ENCODE results near the gene CLSTN2.

CLSTN2 gene

DNA sequence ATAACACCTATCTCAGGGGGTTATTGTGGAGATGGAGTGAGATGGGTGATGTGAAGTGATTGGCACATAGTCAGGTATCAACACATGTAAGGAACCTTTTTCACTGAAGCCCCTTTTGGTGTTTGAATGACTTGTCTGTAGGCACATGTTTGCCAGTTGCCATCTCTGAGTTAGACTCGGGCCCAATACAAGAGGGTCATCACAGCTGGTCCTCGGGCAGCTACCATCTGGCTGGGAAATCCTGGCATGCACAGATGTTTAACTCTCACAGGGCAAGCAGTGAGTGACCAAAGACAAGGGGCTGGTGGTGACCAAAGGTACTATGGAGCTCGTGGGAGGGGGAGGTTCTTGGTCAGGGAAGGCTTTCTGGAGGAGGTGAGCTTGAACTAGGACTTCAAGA lies 118.8 kb downstream of the CLSTN2 start:
- DNase-seq (ENCODE audit: low spot score), result no peak

DNA sequence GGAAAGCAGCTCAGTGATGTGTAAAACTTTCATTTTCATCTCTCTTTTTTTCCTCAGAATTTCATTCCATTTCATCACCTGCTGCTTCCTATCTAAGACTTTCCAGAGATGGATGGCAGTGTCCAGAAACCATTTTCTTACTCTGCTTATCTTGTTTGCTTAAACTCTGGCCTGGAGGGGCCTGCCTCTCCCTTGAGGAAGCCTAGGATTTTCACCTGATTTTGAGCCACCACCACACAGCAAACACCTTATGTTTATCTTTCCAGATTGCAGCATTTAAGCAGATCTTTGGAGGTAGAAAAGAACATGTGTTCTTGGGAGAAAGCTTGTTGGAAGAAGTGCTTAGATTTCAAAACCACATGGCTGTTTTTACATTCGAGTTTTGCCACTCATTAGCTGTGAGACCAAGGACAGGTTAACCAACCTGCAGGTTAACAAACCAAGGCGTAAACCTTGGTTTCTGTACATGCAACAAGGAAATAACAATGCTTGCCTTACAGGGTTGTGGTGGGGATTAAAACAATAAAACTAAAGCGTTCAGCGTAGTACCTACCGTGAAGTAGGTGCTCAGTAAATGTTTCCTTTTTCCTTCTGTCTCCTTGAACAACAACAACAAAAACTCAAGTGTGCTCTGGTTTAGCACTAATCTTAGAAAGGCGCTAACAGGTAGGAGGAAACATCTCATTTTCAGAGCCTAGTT lies 120.3 kb downstream of the CLSTN2 start:
- no peak for DNase-seq (ENCODE audit: low spot score)

DNA sequence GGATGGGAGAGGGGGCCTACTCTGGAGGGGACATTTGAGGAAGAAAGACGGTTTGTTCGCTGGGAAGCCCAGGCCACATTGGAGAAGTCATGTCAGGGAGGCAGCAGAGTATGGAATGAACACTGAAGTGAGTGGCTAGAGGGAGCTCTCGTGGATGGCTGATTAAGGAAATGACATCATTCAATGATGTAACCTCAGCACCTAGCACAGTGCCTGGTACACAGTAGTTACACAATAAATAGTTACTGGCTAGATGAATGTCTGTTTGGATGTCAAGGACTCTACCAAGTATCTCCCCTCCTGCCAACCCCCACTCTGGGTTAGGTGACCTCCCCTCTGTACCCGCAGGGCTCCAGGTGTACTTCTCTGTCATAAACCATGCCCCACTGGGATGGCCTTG lies 121.1 kb downstream of the CLSTN2 start:
- no peak for DNase-seq (ENCODE audit: low spot score)

DNA sequence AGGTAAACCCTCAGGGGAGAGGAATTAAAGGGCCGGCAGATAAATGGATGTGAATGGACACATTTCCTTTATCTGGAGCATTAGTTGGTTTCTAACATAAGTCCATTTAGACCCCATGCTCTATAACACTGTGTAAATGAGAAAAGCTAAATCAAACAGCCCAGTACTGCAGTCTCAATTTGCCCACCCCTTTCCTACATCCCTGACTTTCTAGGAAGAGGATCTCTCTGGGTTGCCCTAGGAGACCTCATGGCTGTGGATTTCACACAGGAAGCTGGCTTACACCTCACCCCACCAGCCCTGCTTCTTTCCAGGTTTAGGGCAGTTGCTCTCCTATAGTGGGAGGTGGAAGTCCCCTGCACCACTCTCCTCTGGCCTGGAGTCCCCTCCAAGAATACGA lies 126.2 kb downstream of the CLSTN2 start:
- DNase-seq (ENCODE audit: low spot score), result no peak

DNA sequence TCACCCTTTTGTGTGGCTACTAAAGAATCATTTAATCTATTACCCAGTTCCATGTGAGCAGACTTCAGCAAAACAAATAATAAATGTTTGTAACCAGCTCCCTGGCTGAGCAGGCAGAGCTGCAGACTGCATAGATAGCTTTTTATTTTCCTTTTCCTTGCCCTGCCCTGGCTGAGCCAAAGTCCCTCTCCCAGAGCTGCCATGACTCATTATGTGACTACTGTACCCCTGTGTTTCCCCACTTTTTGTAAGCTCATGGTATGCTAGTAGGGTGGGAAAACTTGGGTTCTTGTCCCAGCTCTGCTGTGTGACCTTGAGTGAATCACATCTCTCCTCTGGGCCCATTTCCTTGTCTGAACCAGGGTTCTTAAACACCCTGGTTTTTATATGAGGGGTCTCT lies 127.5 kb downstream of the CLSTN2 start:
- DNase-seq (ENCODE audit: low spot score), result no peak

DNA sequence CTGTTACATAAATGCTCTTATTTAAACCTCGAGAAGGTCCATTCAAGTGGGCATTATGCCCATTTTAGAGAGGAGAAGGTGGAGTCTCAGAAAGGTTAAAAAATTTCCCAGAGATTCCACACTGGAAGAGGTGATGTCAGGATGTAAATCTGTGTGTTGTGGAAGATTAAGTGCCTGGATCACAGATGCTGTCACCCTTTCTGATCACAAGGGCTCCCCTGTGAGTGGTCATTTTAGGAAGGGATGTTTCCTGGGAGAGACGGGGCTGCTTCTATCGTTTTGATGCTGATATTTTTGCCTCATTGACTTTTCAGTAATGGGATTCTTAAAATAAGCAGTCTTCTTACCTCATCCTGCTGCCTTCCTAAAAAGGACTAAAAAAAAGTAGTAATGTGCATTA lies 132.5 kb downstream of the CLSTN2 start:
- DNase-seq (ENCODE audit: low spot score), result no peak

DNA sequence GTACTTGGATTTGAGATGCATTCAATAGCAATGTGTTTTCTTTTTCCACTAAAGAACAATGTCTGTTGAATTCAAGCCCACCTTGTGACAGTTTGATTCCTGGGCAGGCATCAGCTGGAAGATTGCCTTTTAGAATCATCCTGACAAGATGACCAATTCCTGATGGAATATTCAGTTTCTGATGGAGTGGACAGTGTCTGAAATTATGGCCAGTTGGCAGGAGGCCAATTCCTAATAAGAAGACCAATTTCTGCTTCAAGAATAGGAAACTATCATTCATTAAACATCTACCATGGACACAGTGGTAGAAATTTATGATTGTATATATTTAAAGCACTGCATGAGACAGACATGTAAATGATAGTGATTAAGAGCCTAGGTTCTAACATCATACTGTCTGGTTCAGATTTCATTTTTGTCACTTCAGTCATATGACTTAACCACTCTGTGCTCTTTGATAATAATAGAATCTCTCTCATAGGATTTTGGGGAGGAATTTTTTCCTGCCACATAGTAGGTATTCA lies 133.6 kb downstream of the CLSTN2 start:
- no peak for DNase-seq (ENCODE audit: low spot score)

DNA sequence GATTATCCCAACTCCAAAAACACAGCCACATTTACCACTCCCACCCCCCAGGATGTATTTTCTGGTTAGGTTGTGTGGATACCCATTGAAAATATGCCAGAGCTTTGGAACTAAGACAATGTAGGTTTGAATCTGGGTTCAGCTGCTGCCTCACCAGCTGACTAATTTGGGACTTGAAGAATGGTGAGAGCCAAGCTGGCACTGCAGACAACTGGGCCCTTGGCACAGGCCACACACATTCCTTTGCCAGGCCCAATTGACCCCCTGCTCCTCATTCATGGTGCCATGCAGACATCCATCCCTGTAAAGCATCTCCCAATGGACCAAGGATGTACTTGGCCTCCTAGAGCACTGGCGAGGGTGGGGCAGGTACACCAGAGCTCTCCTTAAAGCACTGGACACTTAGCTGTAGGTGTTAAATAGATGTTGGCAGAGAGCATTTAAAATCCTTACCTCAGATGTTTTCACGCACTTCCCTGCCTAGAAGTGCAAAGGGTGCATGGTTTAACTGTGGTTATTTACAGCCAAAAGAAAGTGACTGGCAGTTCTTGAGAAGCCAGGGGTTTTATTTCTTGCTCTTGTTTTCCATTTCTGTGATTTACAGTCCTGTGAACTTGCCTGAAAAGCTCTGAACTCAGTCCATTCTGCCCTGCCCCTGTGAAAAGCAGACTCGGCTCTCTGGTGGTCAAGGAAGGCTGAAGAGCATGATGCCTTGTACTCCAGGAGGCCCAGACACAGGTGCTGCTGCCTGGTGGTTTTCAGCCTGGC lies 138.5 kb downstream of the CLSTN2 start:
- DNase-seq (ENCODE audit: low spot score), result no peak

DNA sequence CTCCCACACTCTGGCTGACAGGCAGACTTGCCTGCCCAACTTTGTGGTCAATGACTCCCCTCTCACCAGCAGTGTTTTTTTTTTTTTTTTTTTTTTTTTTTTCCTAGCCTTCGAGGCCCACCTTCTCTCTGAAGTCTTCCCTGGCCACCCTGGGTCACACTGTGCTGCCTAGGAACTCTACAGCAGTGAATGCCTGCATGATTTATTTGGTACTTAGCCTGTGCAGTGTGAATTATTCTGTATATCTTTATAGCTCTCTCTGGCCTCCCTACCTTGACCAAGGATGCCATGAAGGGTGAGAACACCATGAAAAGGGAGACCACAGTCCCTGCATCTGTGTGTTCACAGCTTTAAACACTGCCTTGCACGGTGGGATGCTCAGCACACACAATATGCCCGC lies 141.6 kb downstream of the CLSTN2 start:
- DNase-seq (ENCODE audit: low spot score), result no peak

DNA sequence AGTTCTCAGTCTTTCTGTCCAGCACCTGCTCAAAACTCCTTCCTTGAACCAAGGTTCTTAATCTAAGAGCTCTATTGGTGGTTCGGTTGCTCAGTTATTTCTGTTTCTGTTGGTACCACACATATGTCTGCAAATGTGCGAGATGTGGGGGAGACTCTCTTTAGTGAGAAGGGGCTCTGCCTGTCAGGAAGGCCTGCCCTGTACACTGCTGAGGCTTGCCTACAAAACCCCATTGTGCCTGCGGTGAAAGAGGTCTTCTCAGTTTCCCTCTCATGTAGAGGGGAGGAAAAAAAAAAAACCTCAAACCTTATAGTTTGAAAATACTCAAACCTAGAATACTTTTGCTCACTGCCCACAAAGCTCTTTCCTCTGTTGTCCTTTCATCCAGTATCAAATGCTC lies 142.4 kb downstream of the CLSTN2 start:
- DNase-seq (ENCODE audit: low spot score), result no peak

DNA sequence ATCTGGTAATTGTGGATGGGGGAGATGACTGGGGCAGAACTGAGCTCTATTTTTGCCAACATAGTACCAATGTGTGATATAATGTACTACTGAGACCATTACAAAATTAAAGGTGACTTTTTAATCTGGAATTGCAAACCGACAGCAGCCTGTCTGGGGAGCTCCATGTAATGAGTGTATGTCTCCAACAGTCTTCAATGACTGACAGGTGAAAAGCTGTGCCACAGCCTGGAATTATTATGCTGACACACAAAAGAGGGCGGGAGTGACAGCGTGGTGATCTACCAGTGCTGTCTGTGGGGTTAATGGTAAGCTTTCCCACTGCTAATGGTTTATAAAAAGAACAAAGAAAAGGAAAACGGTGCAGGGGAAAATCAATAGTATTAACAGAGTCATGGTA lies 143.4 kb downstream of the CLSTN2 start:
- DNase-seq (ENCODE audit: low spot score), result no peak

DNA sequence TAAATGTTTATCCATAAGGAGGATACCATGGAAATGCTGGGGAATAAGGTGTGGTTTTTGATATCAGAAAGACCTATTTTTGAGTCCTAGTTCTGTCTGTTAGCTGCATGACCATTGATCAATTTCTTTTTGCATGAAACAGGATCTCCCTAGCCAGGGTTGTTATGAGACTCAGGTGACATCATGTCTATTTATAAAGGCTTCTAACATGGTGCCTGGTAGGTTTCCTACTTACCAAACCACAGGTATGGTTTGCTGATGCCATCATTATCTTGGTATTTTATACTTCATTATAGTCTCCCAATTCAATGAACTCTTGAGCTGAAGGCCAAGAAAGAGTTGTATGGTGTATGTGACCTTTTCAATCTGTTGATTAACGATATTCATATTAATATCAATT lies 144.0 kb downstream of the CLSTN2 start:
- DNase-seq (ENCODE audit: low spot score), result no peak

DNA sequence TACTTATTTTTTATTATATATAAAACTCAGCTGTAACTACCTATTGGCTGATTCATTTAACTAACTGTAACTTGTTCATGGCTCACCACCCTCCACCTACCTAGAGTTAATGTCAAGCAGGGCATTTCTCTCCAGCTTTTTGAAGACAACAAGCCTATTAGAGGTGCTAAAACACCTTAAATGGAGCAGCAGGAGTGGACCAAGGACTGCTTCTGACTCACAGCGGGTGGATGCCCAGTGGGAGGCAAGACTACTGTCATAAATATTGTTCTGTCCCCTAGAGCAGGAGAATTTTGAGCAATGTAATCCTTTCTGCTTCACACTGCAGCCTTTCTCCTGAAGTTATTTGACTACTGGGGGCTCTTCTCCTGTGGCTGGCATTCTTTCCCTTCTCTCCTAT lies 146.9 kb downstream of the CLSTN2 start:
- DNase-seq (ENCODE audit: low spot score), result no peak

DNA sequence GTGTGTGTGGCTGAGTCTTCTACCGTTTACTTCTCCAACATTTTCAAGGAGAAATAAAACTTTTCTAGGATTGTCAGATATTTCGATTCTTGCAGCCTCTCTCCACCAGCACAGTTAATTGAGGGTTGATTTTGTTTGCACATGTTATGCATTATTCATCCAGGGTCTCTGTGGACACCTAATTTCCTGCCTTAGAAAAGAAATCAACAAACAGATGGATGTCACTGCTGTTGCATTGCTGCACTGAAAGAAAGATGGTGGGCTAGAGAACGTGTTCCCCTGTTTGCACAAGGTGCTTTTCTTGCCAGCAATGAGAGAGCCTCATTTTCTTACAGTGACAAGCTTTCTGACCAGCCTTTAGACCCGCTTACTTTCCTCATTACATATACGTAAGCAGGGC lies 150.0 kb downstream of the CLSTN2 start:
- DNase-seq (ENCODE audit: low spot score), result no peak

DNA sequence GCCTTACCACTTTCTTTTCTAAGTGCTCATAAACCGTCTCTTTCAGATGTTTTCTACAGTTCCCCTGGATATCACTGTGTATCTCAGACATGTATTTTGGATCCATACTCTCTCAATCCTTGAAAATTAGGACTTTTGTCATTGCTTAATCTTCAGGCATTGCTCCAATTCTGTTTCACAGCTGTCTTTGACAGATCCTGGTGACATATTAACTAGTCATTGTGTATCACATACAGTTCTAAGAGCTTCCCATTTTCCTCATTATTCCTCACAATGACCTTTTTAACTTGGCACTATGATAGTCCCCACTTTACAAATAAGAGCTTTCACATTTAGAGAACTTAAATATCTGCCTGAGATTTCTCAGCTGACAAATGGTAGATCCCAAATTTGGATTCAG lies 151.7 kb downstream of the CLSTN2 start:
- no peak for DNase-seq (ENCODE audit: low spot score)

DNA sequence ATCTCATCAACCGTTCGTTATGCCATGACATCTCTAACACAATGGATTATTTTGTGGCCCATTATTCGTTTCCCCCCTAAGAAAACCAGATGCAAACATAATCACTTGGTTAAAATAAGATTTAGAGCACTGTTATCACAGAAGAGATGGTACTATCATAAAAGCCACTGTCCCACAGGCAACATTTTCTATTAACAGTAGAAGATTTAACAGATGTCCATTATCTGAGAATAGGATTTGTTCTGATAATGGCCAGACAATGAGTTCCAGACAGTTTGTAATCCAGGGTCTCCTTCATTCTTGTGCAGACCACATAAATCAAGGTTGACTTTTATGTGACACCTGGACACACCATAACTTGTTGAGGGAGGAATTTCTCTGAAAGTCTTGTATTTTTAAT lies 153.1 kb downstream of the CLSTN2 start:
- no peak for DNase-seq (ENCODE audit: low spot score)

DNA sequence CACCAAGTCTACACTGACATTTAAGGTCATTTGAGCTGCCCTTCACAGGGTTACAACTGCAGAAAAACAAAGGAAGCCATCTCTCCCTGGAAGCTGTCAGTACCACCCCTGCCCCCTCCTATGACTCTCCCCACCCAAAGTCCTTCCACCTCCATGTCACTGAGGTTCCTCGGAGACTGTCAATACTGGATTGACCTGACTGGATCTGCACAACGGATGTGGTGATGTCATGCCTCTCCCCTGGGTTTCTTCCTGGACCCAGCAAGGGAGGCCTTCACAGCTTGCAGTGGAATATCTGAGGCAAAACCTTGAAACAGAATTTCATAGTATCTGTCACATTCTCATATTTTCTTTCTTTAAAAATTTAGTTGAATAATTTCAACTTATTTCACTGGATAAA lies 153.5 kb downstream of the CLSTN2 start:
- DNase-seq (ENCODE audit: low spot score), result no peak

DNA sequence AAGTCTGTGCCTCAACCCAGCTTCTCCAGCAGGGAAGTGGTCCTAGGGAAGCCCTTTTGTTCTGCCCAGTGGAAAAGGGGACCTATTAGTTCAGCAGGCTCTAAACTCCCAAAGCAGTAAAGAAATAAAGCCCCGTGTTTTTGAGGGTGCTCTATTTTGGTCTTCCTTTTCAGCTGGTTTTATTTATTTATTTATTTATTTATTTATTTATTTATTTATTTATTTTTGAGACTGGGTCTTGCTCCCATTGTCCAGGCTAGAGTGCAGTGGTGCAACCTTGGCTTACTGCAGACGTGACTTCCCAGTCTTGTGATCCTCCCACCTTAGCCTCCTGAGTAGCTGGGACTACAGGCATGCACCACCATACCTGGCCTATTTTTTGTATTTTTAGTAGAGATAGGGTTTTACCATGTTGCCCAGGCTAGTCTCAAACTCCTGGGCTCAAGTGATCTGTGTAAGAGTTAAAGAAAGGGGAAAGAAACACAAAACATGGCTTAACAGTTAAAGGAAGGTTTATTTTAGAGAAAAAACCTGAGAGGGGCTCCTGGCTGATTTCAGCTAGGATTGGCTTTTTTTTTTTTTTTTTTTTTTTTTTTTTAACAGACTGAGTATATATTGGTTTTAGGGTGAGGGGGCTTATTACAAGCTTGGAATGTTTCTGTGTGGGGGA lies 154.6 kb downstream of the CLSTN2 start:
- no peak for DNase-seq (ENCODE audit: low spot score)

DNA sequence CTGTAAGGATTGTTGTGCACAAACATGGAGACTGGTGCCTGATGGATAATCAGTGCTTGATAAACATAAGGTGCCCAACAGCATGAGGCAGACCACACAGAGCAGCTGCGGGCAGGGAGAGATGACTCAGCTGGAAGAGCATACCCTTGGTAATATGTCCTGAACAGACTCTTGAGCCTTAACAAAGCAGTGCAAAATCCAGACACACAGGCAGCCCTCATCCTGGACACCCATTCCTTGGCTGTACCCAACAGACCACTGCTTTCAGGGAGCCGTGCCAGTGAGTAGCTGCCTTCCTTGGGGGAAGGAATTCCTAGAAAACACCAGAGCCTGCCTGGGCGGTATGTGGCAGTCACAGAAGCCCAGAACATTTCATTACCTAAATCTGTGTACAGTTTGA lies 156.2 kb downstream of the CLSTN2 start:
- DNase-seq (ENCODE audit: low spot score), result no peak

DNA sequence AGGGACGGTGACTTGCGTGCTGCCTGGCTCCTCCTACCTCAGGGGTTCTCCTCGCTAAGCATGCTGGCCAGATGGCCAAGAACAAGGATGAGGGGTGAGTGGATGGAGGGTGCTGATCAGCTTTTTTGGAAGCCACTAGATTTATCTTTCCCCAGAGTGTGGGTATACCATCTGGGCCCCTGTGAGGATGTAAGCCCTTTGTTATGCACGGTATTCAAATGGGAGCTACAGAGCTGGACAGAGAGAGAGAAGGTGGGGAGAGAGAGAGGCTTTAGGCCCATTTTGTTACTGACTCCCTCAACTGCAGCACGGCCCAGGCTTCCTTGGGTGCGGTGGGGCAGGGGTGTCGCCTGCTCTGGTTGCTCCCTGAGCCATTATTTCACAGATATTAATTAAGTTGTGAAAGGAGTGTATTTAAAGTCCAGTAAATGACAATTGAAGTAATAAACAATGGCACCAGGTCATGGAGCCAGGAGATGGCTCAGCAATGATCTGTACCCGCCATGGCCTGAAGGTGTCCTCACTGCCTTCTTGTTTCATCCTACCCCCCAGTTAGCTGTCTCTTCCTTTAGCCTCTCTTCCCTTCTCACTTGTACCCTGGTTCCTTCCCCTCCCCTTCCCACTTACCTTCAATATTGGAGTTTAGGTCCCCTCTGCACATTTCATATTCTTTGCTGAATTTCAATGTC lies 158.0 kb downstream of the CLSTN2 start:
- no peak for DNase-seq (ENCODE audit: low spot score)

DNA sequence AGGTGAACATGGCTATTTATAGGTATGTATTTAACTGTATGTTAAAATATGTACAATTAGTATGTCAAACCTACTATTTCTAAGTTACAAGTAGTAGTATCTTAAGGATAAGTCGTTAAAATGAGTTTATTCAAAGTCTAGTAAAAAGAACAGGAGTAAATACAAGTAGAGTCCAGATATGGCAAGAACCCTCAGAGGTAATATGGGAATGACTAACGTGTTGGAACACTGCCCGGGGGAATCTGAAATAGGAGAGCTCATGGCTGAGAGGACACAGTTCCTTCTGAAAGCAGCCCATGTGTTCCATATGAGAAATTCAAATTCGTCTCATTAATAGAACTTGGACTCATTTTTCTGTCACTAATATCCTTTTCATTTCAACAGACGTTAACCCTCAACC lies 158.8 kb downstream of the CLSTN2 start:
- DNase-seq (ENCODE audit: low spot score), result peak; percentile 52

DNA sequence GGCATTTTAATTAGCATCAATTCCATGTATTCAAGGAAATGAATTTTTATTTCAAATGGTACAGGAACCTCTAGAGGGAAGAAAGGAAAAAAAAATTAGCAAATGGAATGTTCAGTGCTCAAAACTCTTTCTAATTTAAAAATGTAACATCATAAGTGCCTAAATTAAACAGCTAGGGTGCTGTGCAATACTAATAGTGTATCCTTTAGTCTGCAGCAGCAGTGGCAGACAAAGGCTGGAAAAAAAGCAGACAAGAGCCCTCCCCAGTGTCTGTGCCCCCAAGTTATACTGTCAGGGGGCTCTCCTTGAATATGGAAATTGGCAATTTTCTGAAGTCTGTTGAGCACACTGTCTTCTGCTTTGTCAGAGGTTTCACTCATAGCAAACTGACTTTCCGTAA lies 159.5 kb downstream of the CLSTN2 start:
- DNase-seq (ENCODE audit: low spot score), result no peak

DNA sequence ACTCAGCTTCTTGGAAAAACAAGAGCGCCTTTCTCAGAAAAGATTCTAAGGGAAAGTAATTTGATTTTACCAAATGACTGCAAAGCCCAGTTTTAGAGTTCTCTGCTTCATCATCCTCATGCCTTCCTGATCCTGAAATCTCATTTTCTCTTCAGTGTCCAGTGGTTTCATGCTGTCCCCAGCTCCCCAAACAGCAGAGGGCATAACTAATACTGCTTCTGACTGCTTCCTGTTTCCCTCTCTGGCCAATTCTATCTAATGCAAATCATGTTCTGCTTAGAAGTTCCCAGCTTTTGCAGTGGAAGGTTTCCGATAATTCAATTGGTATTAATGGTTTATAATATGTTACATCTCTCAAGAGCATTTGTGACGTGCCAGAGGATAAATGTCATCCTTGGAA lies 161.1 kb downstream of the CLSTN2 start:
- DNase-seq (ENCODE audit: low spot score), result no peak
